Kidney epithelial cell (primary cell): ENCODE measurements around the gene ACE. TPM values are rescaled to one million over a fixed set of nuclear protein-coding genes. Genes with fewer than 3 reads are reported as not detected.

Experiments used
- DNase-seq: peaks from one replicate; pipeline ENCODE4 v3.0.0-alpha.2; 2010; ENCODE audit warnings: low read depth
- H3K27me3 ChIP-seq: 2 replicates; pipeline ENCODE4 v1.6.0; 2011; ENCODE audit warnings: low read length; ENCODE audit not compliant: control insufficient read depth, insufficient read depth
- H3K36me3 ChIP-seq: 2 replicates; pipeline ENCODE4 v1.5.1; 2011; ENCODE audit warnings: low read length; ENCODE audit not compliant: control insufficient read depth, insufficient read depth
- H3K4me3 ChIP-seq: 2 replicates; pipeline ENCODE4 v1.5.1; 2011; ENCODE audit warnings: low read depth, mild to moderate bottlenecking, control low read depth, low read length
- CTCF ChIP-seq: IDR thresholded peaks from 2 replicates; pipeline ENCODE4 v1.5.1; 2011; ENCODE audit warnings: mild to moderate bottlenecking, moderate library complexity, low read length, control low read depth, inconsistent platforms; ENCODE audit not compliant: insufficient read depth, poor library complexity, severe bottlenecking
- total RNA-seq: library from RNA; depleted of rRNA; stranded (reverse); fragments of >200 nt; gene quantifications from 2 replicates; pipeline ENCODE4 v1.2.3, GENCODE V29; 2015

ACE gene
- total RNA-seq, 1 donor from 2014 or later = 1.5 TPM

- H3K4me3 ChIP-seq = no peak overlapping the region
- no peak for DNase-seq
- peaks cover 24% of the 10 kb centered on the region for H3K27me3 ChIP-seq
- TF ChIP-seq CTCF = no peak
- no peaks in the 10 kb centered on the region for H3K36me3 ChIP-seq
These were observed 2.0 kb upstream of the ACE start for GRCh38 chr17:63474586-63475460.

DNA sequence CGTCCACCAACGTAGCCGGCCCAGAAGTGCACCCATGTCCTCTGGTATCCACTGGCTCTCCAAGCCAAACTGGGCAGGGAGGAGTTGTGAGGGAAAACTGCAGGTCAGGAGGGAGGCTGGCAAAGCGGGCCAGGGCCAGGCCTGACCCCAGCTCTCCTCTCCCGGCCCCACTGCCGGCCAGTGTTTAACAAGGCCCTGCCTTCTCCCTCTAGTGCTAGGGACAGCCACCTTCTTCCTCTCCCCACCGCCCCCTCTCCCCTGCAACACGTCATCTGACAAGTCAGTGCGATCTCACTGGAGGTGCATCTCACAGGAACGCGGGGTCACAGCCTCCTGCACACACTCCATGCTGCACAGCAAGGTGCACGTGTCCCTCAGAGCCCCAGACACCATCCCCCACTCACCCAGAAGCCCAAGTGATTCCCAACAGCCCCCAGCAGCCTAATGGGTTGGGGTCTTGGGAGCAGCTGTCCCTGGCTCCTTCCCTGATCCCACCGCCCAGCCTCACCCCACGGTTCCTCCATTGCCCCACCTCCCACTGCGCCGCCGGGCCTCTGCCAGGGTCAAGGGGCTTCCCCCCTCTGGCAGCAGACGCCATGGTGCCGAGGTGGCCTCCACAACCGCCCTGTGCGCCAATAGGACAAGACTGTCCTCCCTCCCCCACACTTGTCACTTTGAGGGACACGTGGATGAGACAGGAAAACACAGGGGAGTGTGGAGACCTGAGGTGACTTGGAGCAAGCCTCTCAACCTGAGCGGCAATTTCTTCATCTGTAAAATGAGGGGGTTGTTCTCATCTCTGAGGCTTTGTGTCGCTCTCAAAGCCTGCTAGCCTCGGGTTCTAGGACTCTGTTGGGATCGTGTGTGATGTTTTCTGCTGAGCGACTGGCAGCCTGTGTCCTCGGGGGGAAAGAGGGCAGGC is 1.1 kb upstream of the ACE start:
- Histone ChIP-seq H3K27me3 (peaks cover 22% of the 10 kb centered on the region), H3K36me3 (no peaks in the 10 kb centered on the region), H3K4me3 (no peak overlapping the region)
- DNase-seq = no peak
- no peak for TF ChIP-seq CTCF

DNA sequence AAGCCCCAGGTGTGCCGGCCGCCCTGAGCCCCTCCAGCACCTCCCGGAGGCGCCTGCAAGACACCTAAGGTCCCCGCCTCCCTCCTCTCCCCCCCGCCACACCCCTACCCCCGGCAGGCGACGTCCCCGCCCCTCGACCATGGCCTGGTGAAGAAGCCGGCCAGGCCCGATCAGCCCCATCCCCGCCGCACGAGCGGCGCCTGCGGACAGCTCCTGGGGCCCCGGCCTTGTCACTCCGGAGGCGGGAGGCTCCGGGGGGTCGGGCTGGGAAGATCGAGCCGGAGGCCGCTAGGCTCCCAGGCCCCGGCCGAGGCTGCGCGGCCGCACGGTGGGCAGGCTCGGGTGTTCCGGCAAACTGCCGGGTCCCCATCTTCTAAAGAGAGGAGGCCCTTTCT is 405 bp upstream of the ACE start:
- TF ChIP-seq CTCF = no peak
- DNase-seq = no peak
- Histone ChIP-seq H3K4me3 (peak overlapping the region; percentile 15), H3K27me3 (peaks cover 22% of the 10 kb centered on the region), H3K36me3 (no peaks in the 10 kb centered on the region)

DNA sequence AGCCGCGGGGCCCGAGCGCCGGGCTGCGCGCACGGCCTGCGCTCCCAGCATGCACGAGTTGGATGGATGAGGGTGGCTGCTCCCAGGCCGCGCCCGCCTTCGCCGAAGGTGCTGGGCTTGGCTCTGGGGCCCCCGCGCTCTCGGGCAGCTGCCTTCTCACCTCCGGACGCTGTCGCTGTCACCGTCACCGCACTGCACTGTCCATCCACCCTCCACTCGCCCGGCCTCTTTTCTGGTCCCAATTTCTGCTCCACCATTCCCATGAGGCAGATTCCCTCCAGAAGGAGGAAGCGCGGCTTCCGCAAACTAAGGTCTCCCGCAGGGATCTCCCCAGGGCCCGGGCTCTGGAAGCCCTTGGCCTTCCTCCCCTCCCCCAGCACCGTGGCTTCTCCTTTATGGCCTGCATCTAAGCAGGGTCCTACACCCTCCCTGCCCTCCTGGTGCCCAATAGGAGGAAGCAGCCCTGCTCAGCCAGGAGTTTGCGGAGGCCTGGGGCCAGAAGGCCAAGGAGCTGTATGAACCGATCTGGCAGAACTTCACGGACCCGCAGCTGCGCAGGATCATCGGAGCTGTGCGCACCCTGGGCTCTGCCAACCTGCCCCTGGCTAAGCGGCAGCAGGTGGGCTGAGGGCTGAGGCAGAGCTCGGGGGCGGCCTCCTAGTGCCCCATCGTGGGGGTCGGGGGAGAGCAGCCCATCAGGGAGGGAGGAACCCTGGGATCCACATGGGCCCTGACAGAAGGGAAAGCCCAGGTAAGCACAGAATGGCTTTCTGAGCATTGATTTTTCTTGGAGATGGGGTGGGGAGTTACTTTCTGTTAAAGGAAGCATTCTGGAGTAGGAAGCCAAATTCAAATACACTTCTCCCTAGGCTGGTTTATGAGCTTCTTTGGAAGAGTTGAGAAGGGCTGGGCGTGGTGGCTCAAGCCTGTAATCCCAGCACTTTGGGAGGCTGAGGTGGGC is 899 bp downstream of the ACE start:
- H3K27me3 ChIP-seq = peaks cover 22% of the 10 kb centered on the region
- H3K36me3 ChIP-seq = no peaks in the 10 kb centered on the region
- no peak for DNase-seq
- no peak for TF ChIP-seq CTCF
- peak overlapping the region; percentile 10 for H3K4me3 ChIP-seq

DNA sequence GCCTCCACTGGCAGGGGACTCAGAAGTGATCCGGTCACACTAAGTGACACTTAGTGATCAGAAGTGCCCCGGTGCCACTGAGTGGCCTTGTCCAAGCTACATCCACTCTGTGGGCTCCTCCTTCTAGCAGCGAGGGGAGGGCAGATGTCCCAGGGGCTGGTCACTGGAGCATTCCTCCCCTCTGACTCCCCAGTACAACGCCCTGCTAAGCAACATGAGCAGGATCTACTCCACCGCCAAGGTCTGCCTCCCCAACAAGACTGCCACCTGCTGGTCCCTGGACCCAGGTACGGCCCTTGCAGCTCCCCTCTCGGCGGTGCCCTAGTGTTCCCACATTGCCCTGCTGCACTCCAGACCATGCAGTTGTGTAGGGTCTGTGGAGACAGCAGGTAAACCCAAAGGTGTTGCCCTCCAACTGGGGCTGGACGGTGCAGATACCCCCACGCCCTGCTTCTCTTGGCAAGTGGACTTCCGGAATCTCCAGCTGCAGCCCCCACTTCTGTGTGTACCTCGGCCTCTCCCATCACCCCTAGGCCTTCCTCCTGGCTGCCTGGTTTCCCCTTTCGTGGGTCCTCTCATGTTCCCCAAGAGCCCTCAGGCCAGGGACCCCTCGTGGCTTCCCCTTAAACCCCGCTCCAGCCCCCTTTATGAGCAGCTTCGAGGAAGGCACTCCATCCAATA is 2.1 kb downstream of the ACE start:
- peak; percentile 65 for DNase-seq
- Histone ChIP-seq H3K27me3 (peaks cover 22% of the 10 kb centered on the region), H3K4me3 (no peak overlapping the region), H3K36me3 (no peaks in the 10 kb centered on the region)
- TF ChIP-seq CTCF = peak; percentile 94
